Measurements from ENCODE around the gene CMTM1.

CMTM1 gene

DNA sequence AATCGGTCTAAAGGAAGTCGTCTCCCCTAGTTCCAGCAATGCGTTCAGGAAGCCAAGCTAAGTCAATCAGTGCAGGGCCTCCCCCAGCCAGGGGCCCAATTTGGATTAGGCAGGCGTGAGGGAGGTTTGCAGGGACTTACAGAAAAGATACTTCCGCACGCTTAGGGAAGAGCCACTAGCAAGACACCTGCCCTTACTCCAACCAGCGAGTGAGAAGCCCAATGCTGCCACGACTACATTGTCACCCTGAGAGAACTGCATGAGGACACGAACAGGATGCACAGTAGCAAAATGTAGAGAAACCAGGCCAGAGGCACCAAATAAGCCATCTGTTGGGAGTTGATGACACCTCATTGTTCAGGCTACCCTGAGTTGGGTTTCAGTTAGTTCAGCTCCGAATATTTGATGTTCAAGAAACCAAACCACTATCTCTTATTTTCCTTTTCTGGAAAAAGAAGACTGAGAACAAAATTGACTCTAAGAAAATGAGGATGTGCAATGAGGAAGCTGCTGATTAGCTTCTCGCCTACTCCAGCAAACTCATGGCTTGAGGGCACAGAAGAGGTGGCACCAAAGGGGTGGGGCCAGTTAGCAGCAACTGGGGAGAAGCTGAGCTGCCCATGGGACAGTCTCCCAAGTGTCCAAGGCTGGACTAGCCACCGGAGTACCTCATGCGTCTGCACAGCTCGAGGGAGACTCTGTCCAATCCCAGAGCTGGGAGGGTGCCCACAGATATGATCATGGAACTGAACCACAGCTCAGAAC is 45.7 kb upstream of the CMTM1 start:
- TF ChIP-seq CTCF (IDR thresholded peaks at IDR 0.05) (no peak), ZFX (IDR thresholded peaks at IDR 0.05; ENCODE audit: borderline replicate concordance) (no peak)
- no peak overlapping the region for H3K27ac ChIP-seq

DNA sequence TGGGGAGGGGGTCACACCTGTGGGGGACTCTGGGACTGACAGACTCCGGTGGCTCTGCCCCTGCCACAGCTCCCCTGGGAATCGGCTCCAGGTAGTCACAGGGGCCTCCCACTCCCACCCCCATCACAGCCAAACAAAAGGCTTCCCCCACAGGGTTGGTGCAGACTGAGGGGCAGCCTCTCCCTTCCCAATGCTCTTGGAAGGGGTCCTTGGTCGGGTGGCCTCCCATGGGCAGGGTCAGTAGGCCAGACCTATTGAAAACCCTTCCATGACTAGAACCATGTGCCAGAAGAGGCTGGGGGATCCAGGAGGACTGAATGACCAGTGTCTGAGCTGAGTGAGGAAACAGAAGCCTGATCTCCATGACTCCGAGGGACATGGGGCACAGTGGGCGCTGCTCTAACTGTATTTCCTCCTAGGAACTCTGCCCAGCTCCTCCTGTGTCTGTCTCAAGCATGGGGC is 45.0 kb upstream of the CMTM1 start:
- H3K27ac ChIP-seq, result no peak overlapping the region
- no peak for TF ChIP-seq CTCF (IDR thresholded peaks at IDR 0.05)

- TF ChIP-seq CTCF (IDR thresholded peaks at IDR 0.05), result no peak
- TF ChIP-seq ZFX (IDR thresholded peaks at IDR 0.05; ENCODE audit: borderline replicate concordance), result no peak
- no peak overlapping the region for H3K27ac ChIP-seq
These were observed 44.1 kb upstream of the CMTM1 start for GRCh38 chr16:66521951-66522771.

GRCh38 chr16:66522816-66523590 is 43.2 kb upstream of the CMTM1 start:
- TF ChIP-seq CTCF (IDR thresholded peaks at IDR 0.05), result no peak
- no peak for TF ChIP-seq ZFX (IDR thresholded peaks at IDR 0.05; ENCODE audit: borderline replicate concordance)
- no peak overlapping the region for H3K27ac ChIP-seq

DNA sequence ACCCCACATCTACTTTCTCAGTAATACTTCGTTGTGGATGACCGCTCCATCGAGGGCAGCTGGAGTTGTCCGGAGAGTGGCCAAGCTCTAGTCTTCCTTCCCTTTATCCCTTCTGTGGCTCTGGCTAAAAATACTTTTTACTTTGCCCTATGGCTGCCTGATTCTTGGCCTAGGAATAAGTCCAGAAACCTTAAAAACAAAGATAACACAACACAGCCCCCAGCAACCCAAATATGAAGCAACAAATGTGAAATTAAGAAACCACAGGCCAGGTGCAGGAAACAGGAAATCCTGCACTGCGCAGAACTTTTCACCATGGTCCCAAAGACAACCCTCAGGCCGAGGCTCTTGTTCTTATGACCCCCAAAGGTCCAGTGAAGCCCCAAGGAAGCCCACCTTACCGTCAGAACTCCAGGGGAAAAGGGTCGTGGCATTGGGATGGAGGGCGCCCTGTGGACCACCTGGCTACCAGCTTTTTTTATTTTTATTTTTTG is 42.3 kb upstream of the CMTM1 start:
- no peak overlapping the region for H3K27ac ChIP-seq
- no peak for TF ChIP-seq ZFX (IDR thresholded peaks at IDR 0.05; ENCODE audit: borderline replicate concordance)
- TF ChIP-seq CTCF (IDR thresholded peaks at IDR 0.05), result no peak

DNA sequence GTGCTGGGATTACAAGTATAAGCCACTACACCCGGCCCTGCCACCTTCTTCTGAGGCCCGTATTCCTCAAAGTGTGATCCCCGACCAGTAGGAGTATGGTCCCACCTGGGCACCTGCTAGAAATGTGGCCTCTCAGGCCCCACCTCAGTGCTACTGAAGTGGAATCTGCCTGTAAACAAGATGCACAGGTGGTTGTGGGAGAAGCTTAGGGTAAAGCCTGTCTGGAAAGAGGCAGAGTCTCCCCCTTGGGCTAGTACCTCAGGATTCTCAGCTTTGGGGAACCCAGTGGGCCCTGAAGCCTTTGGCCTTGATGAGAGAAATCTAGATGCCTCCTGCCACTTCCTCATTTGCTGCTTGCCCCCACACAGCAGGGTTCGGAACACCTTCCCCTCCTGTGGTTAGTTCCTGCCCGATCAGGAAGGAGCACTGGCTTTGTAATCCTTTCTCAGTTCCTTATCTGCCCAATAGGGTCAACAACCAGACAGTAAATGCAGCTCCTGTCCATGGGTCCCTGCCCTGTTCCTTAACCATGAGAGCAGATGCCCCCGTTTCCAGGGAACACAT is 41.6 kb upstream of the CMTM1 start:
- no peak overlapping the region for H3K27ac ChIP-seq
- TF ChIP-seq ZFX (IDR thresholded peaks at IDR 0.05; ENCODE audit: borderline replicate concordance) (no peak), CTCF (IDR thresholded peaks at IDR 0.05) (no peak)
